Right renal pelvis (tissue), 4 donors: ENCODE measurements around the gene DIP2C. TPM values are rescaled to one million over a fixed set of nuclear protein-coding genes. Genes with fewer than 3 reads are reported as not detected.
"Not testable (repeated sequence)": the region's sequence is repeated elsewhere in the genome, so short reads cannot be mapped to it uniquely, and the experiment has no call there.

ENCODE experiments used
- DNase-seq, 4 donors: peaks; one replicate each; pipeline ENCODE4 v3.0.0-alpha.2; 2013; ENCODE audit warnings: low read depth in 4 of 4, low spot score in 3 of 4, missing footprints in 1 of 4
- polyA plus RNA-seq, 4 donors: library from polyadenylated mRNA; unstranded; fragments of 120-200 nt; gene quantifications; one replicate each; pipeline ENCODE4 v1.2.1, GENCODE V29; 2013; ENCODE audit not compliant: insufficient read length in 4 of 4

DIP2C gene
- polyA plus RNA-seq, 4 donors = 19.6 to 22.4 (median 21.1) TPM

GRCh38 chr10:632155-632806, 57.2 kb downstream of the DIP2C start:
- not testable (repeated sequence) for DNase-seq

DNA sequence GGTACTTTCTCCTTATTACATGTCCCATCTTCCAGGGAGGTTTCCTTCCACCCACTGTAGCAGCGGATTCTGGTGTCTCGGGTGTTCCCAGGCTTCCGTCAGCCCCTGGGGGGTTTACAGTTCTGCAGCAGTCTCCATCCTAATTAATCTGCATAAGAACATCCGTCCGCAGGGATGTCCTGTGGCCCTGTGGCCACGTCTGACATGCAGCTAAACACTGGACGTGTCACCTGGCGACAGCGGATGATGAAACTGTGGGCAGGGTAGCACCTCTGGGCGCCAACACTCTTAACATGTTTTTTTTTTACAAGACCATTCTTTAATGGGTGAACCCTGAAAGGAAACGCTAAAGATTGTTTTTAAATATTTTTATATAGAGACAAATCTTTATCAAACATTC, 58.2 kb downstream of the DIP2C start:
- DNase-seq = no peak

- no peak for DNase-seq
These were observed 58.8 kb downstream of the DIP2C start for GRCh38 chr10:630581-631073.

DNA sequence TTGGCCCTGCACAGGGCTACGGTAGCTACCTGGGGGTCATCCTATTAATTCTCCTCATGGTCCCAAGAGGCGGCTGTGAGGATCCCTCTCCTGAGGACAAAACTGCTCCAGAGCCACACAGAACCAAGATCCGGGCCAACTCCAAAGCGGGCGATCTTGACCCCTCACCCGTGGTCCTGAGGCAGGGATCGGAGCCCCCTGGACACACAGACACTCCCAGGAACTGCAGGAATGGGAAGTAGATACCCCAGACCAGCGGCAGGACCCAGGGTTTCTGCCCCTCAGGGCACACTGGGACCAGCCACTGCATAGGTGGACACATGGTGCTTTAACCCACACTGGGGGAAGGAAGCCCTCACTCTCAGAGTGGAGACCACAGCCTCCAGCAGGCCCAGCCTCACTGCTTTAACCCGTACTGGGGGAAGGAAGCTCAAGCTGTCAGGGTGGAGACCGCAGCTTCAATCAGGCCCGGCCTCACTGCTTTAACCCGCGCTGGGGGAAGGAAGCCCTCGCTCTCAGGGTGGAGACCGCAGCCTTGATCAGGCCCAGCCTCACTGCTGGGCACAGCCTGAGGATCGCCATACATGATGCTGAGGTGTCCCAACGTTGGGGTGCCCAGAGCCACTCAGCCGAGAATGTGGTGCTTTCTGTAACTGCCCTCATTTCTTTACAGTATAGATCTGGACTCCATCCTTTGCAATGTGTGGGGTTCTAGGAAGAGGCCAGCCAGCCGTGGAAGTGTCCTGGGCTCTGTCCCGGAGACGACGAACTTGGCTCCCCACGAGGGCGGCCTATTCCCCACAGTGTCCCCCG, 60.1 kb downstream of the DIP2C start:
- DNase-seq = no peak

GRCh38 chr10:628386-629045, 61.0 kb downstream of the DIP2C start:
- no peak for DNase-seq

DNA sequence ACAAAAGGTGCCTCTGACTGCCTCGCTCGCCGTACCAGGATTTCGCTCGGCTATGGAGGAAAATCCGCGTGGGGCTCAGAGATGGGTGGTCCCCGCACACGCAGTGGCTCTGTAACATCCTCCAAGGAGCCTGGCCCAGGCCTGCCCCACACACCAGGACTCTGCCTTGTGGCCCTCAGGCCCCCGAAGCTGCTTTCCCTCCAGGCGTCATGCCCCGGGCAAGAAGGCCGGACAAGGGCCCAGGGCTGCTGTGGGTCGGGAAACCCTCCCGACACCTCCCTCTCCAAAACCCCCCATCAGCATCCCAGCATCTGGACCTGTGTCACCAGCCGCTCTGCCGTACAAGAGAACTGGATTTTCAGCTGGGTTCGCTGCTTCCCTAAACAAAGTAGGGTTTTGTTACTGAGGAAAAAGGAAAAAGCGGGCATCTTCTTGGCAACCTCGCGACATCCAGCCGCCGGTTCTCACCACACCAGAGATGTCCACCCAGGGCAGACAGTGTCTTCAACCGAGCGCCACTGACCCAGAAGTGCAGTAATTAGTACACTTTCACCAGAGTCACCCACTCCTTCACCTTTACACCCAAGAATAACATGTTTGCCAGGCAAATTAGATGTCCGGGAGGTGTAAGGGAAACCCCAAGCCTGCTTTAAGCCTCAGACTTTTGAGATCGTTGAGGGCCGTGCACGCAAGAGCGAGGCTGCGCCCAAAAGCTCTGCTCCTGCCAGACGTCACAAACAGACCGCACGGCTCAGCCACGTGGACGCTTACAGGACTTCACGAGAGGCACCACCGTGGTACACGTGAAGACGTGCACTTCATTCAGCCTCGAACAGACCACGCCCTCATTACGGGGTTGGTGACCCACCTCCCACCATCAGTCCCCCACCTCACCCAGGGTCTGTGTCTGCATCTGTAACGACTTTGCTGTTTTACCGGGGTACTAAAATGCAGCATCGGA, 62.2 kb downstream of the DIP2C start:
- no peak for DNase-seq

DNA sequence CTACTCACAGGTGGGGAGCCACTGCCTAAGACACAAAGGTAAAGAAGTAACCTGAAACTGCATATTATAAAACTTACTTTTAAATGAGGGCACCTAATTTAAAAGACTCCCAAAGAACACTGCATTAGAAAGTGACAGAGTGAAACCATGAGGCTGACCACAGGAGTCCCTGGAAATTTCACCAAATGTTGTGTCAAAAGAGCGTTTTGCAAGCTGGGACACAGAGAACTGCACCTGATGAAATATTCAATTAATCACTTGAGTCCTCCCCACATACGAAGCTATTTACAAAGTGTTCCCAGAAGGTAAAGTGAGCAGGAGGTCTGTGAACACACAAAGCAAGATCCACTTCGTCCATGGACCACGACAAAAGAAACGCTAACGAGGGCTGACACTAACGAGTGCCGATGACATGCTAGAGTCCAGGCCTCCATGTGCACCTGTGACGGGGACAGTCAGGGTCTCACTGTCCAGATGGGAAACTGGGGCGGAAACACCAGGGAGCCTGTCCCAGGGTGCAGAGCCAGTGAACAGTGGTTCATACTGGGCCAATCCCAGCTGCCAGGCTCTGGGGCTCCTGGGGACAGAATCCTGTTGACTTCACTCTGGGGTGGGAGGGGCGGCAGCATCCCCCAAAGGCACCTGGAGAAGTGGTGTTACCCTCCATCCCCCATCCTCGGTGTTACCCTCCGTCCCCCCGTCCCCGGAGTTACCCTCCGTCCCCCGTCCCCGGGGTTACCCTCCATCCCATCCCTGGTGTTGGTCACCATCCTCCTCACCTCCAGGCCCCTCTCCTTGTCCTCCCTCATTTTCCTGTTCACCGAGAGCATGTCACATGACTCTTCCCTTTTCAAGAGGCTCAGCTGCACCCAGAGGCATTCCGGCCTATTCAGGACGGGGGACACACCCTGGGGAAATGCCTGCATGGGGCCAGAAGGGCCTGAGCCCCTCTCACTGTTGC, 63.4 kb downstream of the DIP2C start:
- no peak for DNase-seq

DNA sequence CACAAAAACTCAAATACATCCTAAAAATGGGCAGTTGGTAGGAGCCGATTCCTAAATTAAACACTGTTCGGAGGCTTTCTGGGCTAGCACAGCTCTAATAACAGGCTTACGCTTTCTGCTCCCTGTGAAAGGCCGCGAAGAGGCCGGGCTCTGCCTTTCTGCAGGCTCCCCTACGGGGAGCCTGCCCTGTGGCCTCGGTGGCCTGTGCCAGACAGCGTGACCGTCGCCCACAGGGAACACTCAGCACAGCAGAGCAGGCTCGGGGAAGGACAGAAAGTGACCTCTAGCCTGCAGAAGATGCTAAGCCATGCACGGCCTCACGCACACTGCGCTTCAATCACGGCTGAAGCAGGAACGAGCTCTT, 64.2 kb downstream of the DIP2C start:
- DNase-seq = no peak

- DNase-seq = peak in 1 of 4 donors; percentile 31
These were observed 64.7 kb downstream of the DIP2C start for GRCh38 chr10:624605-625332.

- DNase-seq = no peak
These were observed 65.2 kb downstream of the DIP2C start for GRCh38 chr10:624312-624604.

DNA sequence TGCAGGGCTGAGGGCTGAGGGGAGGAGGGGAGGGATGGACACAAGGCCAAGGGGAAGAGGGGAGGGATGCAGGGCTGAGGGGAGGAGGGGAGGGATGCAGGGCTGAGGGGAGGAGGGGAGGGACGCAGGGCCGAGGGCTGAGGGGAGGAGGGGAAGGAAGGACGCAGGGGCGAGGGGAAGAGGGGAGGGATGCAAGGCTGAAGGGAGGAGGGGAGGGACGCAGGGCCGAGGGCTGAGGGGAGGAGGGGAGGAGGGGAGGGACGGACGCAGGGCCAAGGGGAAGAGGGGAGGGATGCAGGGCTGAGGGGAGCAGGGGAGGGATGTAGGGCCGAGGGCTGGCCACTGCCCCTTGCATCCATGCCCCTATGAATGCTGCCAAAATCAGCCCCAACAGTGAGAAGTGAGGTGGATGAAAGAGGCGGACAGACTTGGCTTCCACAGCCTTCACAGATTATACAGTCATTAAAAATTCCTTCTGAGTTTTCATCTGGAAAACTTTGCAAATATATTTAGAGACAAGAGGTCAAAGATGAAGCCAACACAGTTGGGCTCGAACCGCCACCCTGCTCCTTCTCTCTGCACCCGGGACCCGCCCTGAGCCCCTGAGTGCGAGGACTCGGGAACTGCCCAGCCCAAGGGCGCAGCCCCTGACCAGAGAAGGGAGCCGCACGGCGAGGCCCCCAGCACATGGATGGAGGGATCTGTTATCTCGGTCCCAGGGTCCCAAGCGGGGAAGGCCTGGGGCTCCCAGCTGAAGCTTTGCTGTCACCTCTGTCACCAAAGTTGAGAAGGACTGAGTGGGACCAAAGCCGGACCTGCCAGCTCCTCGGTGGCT, 65.8 kb downstream of the DIP2C start:
- no peak for DNase-seq

DNA sequence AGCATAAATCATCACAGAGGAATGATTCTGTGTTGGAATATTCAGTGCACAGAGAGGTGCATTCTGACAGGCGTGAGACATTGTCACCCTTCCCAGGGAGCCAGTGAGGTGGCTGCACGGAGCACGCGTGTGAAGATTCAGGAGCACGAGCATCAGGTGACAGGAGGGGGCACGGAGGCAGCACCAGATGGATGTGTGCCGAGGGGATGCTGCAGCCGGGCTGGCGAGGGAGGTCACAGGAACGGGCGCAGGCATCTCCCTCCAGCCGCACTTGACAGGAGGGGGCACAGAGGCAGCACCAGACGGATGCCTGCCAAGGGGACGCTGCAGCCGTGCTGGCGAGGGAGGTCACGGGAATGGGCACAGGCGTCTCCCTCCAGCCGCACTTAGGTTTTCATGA, 66.5 kb downstream of the DIP2C start:
- DNase-seq = no peak

- no peak for DNase-seq
These were observed 67.3 kb downstream of the DIP2C start for GRCh38 chr10:621981-622740.

- no peak for DNase-seq
These were observed 68.0 kb downstream of the DIP2C start for GRCh38 chr10:621513-621912.

DNA sequence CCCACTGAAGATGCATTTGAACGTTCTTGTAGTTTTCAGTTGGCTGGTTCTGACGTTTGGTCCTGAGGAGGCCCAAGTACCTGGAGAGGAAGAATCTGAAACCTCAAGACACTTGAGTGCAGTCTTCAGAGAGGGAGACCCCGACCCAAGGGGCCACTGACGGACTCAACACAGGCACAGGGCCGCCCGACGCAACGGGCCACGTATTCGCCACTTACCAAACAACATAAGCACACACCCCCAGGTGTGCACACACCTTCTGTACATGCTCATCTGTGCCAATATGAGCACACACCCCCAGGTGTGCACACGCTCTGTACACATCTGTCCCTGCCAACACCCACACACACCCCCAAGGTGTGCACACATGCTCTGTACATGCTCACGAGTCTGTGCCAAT, 68.5 kb downstream of the DIP2C start:
- no peak for DNase-seq

- no peak for DNase-seq
These were observed 69.1 kb downstream of the DIP2C start for GRCh38 chr10:620417-620816.

DNA sequence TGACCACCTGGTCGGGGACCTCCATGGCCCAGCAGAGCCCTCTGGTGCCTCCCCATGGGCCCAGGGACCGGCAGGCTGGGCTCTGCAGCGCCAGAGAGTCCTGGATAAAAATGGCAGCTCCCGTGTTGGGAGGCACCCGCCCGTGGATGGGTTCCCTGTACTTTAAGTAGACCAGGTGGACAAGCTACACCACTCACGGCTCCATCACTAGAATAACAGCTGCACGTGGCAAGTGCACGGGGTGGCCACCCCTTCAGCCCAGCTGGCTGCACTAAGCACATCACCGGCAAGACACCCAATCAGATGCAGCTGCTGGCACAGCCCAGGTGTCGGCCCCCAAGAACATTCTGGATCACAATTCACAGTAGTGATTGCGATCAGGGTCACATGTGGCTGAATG, 69.8 kb downstream of the DIP2C start:
- DNase-seq = no peak
